ENCODE data around the gene TLE4.

The TLE4 gene

GRCh38 chr9:79667817-79668436, 96.2 kb downstream of the TLE4 start:
- no peak for DNase-seq

GRCh38 chr9:79668956-79669355, 97.2 kb downstream of the TLE4 start:
- DNase-seq = no peak

GRCh38 chr9:79670269-79670961, 98.7 kb downstream of the TLE4 start:
- no peak for DNase-seq

- no peak for DNase-seq
Measured at GRCh38 chr9:79671558-79671957, 99.8 kb downstream of the TLE4 start.

- no peak for DNase-seq
Measured at GRCh38 chr9:79672236-79672635, 100.5 kb downstream of the TLE4 start.

GRCh38 chr9:79672891-79673290, 101.1 kb downstream of the TLE4 start:
- DNase-seq = no peak

- DNase-seq = no peak
Measured at GRCh38 chr9:79673614-79674013, 101.8 kb downstream of the TLE4 start.

- DNase-seq = no peak
Measured at GRCh38 chr9:79674052-79674777, 102.5 kb downstream of the TLE4 start.

- DNase-seq = no peak
Measured at GRCh38 chr9:79681576-79681975, 109.8 kb downstream of the TLE4 start.

- no peak for DNase-seq
Measured at GRCh38 chr9:79682076-79682736, 110.4 kb downstream of the TLE4 start.

GRCh38 chr9:79684059-79684458, 112.3 kb downstream of the TLE4 start:
- DNase-seq = no peak

GRCh38 chr9:79684711-79685575, 113.2 kb downstream of the TLE4 start:
- DNase-seq = no peak

- DNase-seq = no peak
Measured at GRCh38 chr9:79685577-79685976, 113.8 kb downstream of the TLE4 start.

GRCh38 chr9:79686381-79687130, 114.8 kb downstream of the TLE4 start:
- DNase-seq = peak; percentile 66

GRCh38 chr9:79687131-79687447, 115.3 kb downstream of the TLE4 start:
- DNase-seq = peak; percentile 39

- DNase-seq = no peak
Measured at GRCh38 chr9:79688363-79688762, 116.6 kb downstream of the TLE4 start.

GRCh38 chr9:79689576-79689975, 117.8 kb downstream of the TLE4 start:
- no peak for DNase-seq

GRCh38 chr9:79691496-79691895, 119.7 kb downstream of the TLE4 start:
- DNase-seq = no peak

- no peak for DNase-seq
Measured at GRCh38 chr9:79692857-79693571, 121.2 kb downstream of the TLE4 start.

GRCh38 chr9:79693750-79694149, 122.0 kb downstream of the TLE4 start:
- no peak for DNase-seq

- no peak for DNase-seq
Measured at GRCh38 chr9:79694208-79694607, 122.4 kb downstream of the TLE4 start.
